Measurements from ENCODE around the gene ITGB1BP2.
"Not testable (repeated sequence)": the region's sequence is repeated elsewhere in the genome, so short reads cannot be mapped to it uniquely, and the experiment has no call there.

The ITGB1BP2 gene

DNA sequence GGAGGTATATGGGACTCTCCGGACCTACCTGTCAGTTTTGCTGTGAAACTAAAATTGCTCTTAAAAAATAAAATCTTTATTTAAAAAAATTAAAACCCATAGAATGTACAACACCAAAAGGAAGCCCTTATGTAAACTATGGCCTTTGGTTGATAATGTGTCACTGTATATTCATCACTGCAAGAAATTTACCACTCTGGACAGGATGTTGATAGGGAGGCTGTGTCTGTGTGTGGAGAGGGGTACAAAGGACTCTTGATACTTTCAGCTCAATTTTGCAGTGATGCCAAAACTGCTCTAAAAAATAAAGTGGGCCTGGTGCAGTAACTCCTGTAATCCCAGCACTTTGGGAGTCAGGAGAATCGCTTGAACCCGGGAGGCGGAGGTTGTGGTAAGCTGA, 44.7 kb upstream of the ITGB1BP2 start:
- no peak for TF ChIP-seq MYC (IDR thresholded peaks at IDR 0.05; ENCODE audit: low read depth, low read length)
- TF ChIP-seq, protein P1, sequence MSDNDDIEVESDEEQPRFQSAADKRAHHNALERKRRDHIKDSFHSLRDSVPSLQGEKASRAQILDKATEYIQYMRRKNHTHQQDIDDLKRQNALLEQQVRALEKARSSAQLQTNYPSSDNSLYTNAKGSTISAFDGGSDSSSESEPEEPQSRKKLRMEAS (IDR thresholded peaks at IDR 0.05; ENCODE audit: low read depth, low read length) = no peak
- TF ChIP-seq POLR2A (IDR thresholded peaks at IDR 0.05; ENCODE audit: extremely low read depth, insufficient read length) = no peak
- TF ChIP-seq, protein P2, sequence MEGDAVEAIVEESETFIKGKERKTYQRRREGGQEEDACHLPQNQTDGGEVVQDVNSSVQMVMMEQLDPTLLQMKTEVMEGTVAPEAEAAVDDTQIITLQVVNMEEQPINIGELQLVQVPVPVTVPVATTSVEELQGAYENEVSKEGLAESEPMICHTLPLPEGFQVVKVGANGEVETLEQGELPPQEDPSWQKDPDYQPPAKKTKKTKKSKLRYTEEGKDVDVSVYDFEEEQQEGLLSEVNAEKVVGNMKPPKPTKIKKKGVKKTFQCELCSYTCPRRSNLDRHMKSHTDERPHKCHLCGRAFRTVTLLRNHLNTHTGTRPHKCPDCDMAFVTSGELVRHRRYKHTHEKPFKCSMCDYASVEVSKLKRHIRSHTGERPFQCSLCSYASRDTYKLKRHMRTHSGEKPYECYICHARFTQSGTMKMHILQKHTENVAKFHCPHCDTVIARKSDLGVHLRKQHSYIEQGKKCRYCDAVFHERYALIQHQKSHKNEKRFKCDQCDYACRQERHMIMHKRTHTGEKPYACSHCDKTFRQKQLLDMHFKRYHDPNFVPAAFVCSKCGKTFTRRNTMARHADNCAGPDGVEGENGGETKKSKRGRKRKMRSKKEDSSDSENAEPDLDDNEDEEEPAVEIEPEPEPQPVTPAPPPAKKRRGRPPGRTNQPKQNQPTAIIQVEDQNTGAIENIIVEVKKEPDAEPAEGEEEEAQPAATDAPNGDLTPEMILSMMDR (IDR thresholded peaks at IDR 0.05; ENCODE audit: low read depth, low read length) = no peak
- no peak for DNase-seq (ENCODE audit: low read depth)
- no peak overlapping the region for H3K4me3 ChIP-seq (ENCODE audit: low read depth, low read length)

DNA sequence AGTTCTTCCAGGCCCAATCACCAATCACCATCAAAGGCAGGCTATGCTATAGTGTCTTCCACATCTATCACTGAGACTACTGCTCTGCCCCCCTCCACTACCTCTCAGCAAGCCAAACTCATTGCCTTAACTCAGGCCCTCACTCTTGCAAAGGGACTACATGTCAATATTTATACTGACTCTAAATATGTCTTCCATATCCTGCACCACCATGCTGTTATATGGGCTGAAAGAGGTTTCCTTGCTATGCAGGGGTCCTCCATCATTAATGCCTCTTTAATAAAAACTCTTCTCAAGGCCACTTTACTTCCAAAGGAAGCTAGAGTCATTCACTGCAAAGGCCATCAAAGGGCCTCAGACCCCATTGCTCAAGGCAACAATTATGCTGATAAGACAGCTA, 32.9 kb upstream of the ITGB1BP2 start:
- not testable (repeated sequence) for DNase-seq (ENCODE audit: low read depth); H3K4me3 ChIP-seq (ENCODE audit: low read depth, low read length)

DNA sequence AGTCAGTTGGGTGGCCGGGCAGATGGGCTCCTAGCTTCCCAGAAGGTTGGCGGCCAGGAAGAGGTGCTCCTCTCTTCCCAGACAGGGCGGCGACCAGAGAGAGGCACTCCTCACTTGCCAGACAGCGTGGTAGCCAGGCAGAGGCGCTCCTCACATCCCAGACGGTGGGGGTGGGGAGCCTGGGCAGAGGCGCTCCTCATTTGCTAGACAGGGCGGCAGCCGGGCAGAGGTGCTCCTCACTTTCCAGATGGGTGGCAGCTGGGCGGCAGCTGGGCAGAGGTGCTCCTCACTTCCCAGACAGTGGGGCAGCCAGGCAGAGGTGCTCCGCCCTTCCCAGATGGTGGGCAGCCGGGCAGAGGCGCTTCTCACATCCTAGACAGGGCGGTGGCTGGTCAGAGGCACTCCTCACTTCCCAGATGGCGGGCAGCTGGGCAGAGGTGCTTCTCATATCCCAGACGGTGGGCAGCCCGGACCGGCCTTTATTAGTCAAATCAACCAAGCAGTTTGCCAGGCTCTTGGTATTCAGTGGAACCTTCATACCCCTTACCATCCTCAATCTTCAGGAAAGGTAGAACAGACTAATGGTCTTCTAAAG, 31.7 kb upstream of the ITGB1BP2 start:
- DNase-seq (ENCODE audit: low read depth) = no peak
- no peak overlapping the region for H3K4me3 ChIP-seq (ENCODE audit: low read depth, low read length)
- TF ChIP-seq, protein P1 (IDR thresholded peaks at IDR 0.05; ENCODE audit: low read depth, low read length) = no peak
- TF ChIP-seq MYC (IDR thresholded peaks at IDR 0.05; ENCODE audit: low read depth, low read length) (no peak), POLR2A (IDR thresholded peaks at IDR 0.05; ENCODE audit: extremely low read depth, insufficient read length) (no peak)
- TF ChIP-seq, protein P2 (IDR thresholded peaks at IDR 0.05; ENCODE audit: low read depth, low read length) = no peak

DNA sequence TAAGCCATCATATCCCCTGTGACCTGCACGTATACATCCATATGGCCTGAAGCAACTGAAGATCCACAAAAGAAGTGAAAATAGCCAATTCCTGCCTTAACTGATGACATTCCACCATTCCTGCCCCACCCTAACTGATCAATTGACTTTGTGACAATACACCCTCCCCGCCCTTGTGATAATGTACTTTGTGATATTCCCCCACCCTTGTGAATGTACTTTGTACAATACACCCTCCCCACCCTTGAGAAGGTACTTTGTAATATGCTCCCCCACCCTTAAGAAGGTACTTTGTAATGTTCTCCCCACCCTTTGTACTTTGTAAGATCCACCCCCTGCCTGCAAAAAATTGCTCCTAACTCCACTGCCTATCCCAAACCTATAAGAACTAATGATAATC, 29.2 kb upstream of the ITGB1BP2 start:
- not testable (repeated sequence) for H3K4me3 ChIP-seq (ENCODE audit: low read depth, low read length); DNase-seq (ENCODE audit: low read depth)

DNA sequence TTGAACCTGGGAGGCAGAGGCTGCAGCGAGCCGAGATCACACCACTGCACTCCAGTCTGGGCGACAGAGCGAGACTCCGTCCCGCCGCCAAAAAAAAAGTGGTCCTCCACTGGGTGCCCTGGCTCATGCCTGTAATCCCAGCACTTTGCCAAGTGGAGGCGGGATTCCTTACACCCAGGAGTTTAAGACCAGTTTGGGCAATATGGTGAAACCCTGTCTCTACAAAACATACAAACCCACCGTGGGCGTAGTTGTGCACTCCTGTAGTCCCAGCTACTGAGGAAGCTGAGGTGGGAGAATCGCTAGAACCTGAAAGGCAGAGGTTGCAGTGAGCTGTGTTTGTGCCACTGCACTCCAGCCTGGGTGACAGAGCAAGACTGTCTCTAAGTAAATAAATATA, 20.2 kb upstream of the ITGB1BP2 start:
- DNase-seq (ENCODE audit: low read depth); H3K4me3 ChIP-seq (ENCODE audit: low read depth, low read length): not testable (repeated sequence)

DNA sequence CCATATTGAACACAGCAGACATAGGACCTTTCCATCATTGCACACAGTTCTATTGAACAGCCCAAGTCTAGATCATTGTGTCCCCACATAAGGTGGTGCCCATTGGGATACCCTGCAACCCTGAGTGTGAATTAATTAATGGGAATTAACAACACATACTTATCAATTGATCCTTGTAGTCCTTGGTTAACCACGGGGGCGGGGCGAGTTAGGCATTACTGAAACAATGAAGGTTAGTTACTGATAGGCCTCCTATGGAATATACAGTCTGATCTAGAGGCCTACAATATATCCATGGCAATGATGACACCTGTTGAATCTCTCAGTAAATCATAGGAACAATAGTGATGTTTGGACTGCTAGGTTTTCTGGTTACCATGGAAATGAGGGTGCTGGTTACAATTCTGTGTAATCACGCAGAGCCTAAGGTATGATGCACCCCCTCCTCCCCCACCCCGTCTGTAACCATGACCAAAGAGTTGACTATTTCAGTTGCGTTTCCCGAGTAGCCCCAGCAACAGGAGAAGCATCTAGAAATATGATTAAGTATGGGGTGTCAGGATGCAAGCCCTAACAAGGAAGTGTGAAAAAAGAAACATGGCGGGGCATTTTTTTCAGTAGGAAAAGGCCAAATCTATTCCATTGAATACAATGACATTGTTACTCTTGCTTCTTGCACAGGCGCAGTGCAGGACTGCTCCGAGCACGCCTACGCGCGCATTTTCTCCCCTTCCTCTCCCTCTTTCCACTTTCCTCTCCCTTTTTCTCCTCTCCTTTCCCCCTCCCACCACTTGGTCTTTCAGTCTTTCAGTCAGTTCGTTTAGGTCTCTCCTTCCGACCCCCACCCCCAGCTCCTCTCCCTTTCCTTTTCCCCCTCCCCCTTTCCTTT, 18.8 kb upstream of the ITGB1BP2 start:
- TF ChIP-seq MYC (IDR thresholded peaks at IDR 0.05; ENCODE audit: low read depth, low read length) = no peak
- TF ChIP-seq, protein P1 (IDR thresholded peaks at IDR 0.05; ENCODE audit: low read depth, low read length) = no peak
- no peak for TF ChIP-seq POLR2A (IDR thresholded peaks at IDR 0.05; ENCODE audit: extremely low read depth, insufficient read length)
- TF ChIP-seq, protein P2 (IDR thresholded peaks at IDR 0.05; ENCODE audit: low read depth, low read length) = no peak
- no peak for DNase-seq (ENCODE audit: low read depth)
- peak overlapping the region; percentile 56 for H3K4me3 ChIP-seq (ENCODE audit: low read depth, low read length)

DNA sequence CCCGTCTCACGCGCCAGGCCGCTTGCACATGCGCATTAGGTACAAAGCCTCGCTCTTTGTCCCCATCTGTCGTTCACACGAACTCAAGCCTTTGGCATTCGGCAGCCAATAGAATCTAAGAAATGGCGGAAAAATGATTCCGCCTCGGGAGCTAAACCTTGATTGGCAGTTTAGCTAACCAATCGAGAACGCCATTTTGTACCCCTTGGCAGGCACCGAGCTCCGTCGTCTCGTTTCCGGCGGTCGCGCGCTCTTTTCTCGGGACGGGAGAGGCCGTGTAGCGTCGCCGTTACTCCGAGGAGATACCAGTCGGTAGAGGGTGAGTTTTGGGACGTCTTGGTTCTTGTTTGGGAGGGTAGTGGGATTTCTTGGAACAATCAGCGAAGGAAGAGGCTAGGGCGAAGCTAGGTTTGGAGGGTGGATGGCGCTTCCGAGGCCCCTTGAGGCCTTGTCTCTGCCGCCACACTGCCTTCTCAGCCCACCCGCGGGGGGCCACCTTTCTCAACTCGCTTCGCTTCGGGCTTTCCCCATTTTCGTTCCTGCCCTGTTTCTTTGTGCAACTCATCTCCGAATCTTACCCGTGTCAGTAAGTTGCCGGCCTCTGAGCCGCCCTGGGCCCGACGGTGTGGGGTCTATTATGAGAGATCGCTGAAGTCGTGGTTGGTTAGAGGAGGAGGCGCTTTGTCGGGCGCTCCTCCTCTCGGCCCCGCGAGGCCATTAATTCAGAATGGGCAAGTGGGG, 18.0 kb upstream of the ITGB1BP2 start, which contains the start of gene NONO:
Gene NONO, plus strand, starts transcription at position 233 of the 741 bp plus-strand sequence. CDS start 7,003 bp downstream, outside the sequence.
- TF ChIP-seq POLR2A (IDR thresholded peaks at IDR 0.05; ENCODE audit: extremely low read depth, insufficient read length) = peak; percentile 82
- TF ChIP-seq, protein P1 (IDR thresholded peaks at IDR 0.05; ENCODE audit: low read depth, low read length) = peak; percentile 70
- no peak for TF ChIP-seq MYC (IDR thresholded peaks at IDR 0.05; ENCODE audit: low read depth, low read length)
- TF ChIP-seq, protein P2 (IDR thresholded peaks at IDR 0.05; ENCODE audit: low read depth, low read length) = no peak
- H3K4me3 ChIP-seq (ENCODE audit: low read depth, low read length) = peak within 1 kb of the TSS; percentile 97
- DNase-seq (ENCODE audit: low read depth) = peak; percentile 98
